HG02885 (cell line): ENCODE data around the gene CDHR2.
A peak's percentile ranks its signal among the peaks of the same experiment; 100 is the strongest.

Experiments used
- ATAC-seq: cut with Tn5 transposase; IDR thresholded peaks from one replicate; pipeline ENCODE4 v1.9.1; 2021; ENCODE audit warnings: mild to moderate bottlenecking; ENCODE audit not compliant: unreplicated experiment, poor library complexity

CDHR2 gene

DNA sequence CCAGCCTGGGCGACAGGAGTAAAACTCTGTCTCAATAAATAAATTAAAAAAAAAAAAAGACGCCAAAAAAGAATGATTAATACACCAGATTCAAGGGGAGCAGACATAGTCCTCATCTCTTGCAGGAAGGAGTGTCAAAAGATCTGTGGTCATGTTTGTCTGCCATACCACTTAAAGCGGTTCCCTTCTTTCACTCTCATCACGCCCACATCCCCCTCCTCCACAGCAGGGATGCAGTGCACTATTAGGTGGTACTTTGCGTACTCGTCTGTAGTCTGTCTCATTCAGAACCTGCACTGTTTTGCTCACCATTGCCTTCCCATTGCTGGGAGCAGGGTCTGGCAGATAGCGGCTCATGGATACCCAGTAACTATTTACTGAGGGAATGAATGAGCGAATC, 11.2 kb downstream of the CDHR2 start:
- ATAC-seq: no peak

DNA sequence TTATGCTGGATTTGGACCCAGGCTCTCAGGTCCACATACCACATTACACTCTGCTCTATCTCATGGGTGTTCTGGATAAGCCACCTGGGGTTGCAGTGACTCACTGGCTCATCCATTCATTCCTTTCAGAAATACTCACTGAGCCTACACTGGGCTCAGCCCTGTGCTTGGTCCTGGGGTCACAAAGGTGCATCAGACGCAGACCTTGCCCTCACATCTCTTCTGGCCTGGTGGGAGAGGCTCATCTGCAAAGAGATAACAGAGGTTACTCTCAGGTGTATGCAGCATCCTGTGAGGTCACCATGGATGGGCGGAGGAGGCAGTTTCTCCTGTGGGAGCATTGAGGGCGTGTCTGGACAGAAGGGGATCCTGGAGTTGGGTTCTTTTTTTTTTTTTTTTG, 12.1 kb downstream of the CDHR2 start:
- ATAC-seq: no peak

DNA sequence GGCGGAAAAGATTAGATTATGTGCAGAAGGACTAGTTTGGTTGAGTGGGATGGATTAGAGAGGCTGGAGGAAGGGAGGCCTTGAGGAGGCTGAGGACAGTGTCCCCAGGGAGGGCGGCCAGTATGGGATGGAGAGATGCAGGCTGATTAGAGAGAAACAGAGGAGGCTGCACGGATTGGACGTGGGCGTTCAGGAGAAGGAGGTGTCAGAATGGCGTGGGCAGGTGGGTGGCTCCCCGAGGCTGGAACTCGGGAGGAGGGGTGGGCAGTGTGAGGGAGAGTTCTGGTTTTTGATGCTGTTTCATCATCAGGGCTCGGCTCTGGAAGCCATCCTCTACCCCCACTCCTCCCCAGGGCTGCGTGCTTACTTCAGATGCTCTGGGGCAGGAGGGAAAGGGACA, 13.0 kb downstream of the CDHR2 start:
- ATAC-seq: no peak

DNA sequence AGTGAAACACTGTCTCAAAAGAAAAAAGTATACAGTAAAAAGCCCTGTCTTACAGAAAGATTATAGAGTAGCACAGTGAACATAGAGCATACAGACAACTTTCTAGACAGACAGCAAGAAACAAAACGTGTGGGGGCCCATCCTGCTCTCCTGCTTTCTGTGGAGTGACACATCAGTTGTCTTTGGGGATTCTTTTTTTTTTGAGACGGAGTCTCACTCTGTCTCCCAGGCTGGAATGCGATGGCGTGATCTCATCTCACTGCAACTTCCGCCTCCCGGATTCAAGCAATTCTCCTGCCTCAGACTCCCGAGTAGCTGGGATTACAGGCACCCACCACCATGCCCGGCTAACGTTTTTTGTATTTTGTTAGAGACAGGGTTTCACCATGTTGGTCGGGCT, 14.9 kb downstream of the CDHR2 start:
- ATAC-seq: no peak

DNA sequence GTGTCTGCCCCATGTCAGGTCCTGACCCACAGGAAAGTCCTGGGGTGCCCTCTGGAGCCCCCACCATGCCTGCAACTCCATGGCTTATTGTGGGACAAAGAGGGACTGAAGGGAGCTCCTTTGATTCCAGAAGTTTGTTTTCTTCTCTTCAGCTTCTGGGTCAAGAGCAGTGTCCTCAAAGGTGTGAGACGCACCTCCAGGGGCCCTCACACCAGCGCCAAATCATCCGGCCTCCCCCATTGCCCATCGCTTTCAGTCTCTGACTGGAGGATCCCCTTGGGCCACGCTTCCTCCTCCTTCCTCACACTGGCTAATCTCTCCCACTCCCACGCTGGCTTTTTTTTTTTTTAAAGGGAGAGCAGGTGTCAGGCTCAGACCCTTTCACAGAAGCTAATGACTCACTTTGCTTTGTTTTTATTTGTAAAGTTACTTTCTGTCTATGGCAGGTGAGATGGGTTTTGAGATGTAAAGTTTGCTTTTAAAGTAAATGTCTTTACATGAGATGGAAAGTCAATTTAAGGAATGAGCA, 16.7 kb downstream of the CDHR2 start:
- no peak for ATAC-seq

DNA sequence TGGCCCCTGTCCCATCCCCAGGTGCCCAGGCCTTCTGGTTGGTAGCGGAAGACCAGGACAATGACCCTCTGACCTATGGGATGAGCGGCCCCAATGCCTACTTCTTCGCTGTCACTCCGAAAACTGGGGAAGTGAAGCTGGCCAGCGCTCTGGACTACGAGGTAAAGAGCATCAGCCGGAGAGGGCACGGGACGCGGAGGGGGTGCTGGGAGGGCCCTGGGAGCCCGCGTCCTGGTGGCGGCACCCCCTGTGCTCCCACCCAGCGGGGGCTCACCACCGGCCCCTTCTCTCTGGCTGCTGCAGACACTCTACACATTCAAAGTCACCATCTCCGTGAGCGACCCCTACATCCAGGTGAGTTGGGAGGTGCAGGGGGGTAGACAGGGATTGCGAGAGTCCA, 19.5 kb downstream of the CDHR2 start:
- ATAC-seq: no peak

DNA sequence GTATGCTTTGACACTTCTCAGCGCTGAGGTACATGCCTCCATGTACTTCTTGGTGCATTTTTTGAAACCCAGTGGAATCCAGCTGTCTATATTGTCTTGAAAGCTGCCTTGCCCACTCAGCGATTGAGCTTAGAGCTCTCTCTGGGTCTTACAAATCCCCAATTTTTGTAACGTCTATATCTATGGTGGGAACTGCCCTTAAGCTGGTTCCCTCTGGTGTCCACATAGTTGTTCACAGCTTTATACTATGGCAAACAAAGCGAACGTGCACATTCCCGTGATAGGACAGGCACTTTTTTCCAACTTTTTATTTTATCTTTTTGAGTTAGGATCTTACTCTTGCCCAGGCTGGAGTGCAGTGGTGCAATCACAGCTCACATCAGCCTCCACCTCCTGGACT, 20.9 kb downstream of the CDHR2 start:
- no peak for ATAC-seq

DNA sequence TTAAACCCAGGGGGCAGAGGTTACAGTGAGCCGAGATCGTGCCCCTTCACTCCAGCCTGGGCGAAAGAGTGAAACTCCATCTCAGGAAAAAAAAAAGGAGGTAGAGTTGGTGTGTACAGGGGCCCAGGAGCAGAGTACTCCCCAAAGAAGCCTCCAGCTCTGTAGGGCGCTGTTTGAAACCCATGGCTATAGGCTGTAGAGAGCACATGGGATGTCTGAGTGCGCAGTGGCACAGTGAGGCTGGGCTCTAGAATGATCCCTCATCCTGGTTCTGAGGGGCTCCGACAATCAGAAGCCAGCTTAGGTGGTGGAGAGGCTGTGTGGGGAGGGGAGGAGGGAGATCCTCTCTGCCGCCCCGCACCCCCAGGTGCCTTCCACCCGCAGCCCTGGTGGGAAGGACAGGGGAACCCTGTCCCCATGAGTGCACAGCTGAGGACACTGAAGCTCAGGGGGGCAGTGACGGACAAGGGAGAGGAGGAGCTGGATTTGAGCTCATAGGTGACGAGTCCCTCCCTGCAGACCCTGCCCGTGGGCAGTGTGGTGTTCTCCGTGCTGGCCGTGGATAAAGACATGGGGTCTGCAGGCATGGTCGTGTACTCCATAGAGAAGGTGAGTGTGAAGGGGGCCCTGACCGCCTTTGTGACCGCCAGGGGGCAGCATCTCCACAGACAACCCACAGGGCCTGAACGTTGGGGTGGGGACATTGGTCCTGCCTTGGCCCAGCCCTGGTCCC, 24.6 kb downstream of the CDHR2 start:
- peak; percentile 58 for ATAC-seq

DNA sequence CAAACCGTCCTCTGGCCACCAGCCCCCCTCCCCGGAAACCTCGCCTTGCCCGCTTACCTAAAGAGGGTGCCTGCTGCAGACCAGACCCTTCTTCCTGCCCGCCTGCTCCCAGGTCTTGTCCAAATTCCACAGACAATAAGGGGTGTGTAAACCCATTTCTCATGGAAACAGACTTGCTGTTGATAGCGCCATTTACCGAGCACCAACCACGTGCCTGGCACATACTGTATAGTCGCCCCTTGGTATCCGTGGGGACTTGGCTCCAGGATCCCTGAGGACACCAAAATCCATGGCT, 25.1 kb downstream of the CDHR2 start:
- no peak for ATAC-seq

DNA sequence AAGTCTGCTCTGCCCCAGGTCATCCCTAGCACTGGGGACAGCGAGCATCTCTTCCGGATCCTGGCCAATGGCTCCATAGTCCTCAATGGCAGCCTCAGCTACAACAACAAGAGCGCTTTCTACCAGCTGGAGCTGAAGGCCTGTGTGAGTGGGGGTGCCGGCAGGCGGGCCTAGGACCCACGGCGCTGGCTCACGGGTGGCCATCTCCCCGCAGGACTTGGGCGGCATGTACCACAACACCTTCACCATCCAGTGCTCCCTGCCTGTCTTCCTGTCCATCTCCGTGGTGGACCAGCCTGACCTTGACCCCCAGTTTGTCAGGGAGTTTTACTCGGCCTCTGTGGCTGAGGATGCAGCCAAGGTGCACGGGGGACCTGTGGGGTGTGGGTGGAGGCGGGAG, 25.9 kb downstream of the CDHR2 start:
- no peak for ATAC-seq

DNA sequence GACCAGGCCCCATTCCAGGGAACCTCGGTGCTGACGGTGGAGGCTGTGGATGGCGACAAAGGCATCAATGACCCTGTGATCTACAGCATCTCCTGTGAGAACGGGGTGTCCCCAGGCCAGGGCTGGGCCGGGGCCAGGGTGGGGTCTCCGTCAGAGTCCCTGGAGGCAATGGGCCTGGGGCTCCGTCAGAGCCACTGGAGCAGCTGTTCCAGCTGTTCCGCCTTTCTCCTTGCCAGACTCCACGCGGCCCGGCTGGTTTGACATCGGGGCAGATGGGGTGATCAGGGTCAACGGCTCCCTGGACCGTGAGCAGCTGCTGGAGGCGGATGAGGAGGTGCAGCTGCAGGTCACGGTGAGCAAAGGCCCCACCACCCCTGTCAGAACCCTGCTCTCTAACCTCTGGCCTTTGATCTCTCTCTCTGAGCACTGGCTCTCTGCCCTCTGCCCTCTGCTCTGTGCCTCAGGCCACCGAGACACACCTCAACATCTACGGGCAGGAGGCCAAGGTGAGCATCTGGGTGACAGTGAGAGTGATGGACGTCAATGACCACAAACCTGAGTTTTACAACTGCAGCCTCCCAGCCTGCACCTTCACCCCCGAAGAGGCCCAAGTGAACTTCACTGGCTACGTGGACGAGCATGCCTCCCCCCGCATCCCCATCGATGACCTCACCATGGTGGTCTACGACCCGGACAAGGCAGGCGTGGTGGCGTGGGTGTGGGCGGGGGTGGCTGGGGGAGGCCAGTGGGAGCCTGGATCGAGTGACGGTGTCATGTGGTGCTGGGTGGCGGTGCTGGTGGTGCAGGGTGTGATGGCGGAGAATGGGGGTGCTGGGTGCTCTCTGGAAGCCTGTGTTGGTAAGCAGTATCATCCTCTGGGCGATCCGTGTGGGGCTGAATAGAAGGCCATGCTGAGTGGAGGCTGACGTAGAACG, 26.6 kb downstream of the CDHR2 start:
- no peak for ATAC-seq

DNA sequence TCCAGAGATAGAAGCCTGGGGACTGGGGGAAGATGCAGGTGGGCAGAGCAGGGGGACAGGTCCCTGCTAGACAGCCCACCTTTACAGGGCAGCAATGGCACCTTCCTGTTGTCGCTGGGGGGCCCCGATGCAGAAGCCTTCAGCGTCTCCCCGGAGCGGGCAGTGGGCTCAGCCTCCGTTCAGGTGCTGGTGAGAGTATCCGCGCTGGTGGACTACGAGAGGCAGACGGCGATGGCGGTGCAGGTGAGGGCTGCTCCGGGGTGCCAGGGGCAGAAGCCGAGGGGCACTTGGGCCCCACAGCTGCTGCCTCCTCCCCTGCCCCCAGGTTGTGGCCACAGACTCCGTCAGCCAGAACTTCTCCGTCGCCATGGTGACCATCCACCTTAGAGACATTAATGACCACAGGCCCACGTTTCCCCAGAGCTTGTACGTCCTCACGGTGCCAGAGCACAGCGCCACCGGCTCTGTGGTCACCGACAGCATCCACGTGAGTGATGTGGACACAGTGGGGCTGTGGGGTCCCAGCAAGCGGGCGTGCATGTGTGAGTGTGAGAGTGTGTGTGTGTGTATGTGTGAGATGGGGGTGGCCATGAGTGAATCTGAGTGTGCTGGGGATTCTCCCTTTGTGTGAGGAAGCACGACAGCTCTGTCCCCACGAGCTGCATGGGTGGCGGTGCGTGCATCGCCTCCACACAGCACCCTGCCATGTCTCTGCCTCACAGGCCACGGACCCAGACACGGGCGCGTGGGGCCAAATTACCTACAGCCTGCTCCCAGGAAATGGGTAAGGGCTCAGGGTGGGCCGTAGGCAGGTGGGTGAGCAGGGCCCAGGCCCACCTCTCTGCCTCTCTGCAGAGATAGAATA, 28.4 kb downstream of the CDHR2 start:
- ATAC-seq: no peak

DNA sequence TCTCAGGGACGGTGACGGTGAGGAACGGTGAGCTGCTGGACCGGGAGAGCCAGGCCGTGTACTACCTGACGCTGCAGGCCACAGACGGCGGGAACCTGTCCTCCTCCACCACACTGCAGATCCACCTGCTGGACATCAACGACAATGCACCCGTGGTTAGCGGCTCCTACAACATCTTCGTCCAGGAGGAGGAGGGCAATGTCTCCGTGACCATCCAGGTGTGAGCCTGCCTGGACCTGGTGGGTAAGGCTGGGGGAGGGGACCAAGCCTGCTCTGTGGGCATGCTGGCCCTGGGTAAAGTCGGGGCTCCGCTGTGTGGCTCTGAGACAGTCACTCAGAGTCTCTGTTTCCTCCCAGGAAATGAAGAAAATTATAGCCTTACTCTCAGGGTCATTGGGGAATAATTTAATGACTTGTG, 29.3 kb downstream of the CDHR2 start:
- ATAC-seq: no peak

DNA sequence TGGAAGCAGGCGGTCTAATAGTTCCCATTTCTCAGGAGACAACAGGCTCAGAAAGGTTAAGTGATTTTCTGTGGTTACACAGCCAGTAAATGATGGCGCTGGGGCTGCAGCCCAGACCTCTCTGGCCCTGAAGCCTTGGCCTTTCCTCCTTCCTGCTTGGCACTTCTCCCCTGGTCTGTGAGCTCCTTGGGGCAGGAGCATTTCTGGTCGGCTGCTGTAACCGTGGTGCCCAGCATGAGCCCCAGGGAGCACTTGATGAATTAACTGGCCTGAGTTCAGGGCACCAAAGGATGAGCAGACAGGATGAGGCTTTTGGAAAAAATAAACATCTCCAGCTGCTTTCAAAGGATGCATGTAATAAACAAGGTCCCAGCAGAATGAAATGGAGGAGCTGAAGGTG, 30.2 kb downstream of the CDHR2 start:
- no peak for ATAC-seq

DNA sequence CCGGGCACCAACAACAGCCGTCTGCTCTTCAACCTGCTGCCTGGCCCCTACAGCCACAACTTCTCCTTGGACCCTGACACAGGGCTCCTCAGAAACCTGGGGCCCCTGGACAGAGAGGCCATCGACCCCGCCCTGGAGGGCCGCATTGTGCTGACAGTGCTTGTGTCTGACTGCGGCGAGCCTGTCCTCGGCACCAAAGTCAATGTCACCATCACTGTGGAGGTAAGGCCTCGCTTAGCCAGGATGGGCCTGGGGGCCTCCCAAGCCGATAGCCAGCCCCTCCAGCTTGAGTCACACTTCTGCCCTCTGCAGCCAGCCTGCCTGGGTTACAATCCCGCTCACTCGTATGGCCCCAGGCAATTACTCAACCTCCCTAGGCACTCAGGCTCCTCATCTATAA, 32.2 kb downstream of the CDHR2 start:
- no peak for ATAC-seq

DNA sequence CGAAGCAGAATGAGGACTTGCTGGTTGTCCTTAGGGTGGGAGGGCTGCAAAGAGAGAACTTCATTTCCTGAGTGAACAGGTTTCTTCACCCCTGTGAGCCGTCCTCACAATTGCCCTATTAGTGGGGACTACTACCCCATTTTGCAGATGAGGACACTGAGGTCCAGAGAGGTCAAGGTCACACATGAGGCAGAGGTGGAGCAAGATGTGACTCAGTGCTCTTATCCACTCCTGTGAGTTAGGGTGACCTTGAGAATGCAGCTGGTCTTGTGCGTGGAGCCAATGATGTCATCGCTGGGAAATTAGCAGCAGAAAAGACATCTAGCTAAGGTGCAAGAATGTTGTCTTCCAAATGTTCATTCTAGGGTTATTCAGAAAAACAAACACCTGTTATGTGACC, 33.9 kb downstream of the CDHR2 start:
- no peak for ATAC-seq

DNA sequence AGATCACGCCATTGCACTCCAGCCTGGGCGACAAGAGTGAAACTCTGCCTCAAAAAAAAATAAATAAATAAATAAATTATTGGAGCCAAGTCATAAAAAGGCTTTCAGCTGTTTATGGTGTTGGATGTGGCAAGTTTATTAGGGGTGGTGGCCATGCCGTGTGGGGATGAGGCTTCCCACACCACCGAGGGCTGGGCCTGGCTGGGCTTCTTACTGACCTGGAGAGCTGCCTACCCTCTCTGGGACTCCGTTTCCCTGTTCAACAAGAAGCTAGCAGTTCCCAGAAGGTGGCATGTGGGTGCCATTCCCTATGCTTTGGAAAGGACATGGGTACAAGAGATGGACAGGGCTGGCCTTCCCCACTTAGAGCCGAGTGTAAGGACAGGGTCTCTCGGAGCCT, 38.3 kb downstream of the CDHR2 start:
- ATAC-seq: no peak

DNA sequence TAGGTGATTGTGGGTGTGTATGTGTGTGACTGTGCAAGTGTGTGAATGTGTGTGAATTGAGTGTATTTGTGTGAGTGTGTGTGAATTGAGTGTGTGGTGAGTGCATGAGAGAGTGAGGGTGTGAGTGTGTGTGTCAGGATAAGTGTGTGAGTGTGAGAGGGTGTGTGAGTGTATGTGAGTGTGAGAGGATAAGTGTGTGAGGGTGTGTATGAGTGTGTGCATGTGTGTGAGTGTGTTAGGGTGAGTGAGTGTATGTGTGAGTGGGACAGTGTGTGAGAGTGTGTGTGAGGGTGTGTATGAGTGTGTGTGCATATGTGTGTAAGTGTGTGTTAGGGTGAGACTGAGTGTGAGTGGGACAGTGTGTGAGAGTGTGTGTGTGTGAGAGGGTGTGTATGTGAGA, 39.2 kb downstream of the CDHR2 start:
- ATAC-seq: no peak

DNA sequence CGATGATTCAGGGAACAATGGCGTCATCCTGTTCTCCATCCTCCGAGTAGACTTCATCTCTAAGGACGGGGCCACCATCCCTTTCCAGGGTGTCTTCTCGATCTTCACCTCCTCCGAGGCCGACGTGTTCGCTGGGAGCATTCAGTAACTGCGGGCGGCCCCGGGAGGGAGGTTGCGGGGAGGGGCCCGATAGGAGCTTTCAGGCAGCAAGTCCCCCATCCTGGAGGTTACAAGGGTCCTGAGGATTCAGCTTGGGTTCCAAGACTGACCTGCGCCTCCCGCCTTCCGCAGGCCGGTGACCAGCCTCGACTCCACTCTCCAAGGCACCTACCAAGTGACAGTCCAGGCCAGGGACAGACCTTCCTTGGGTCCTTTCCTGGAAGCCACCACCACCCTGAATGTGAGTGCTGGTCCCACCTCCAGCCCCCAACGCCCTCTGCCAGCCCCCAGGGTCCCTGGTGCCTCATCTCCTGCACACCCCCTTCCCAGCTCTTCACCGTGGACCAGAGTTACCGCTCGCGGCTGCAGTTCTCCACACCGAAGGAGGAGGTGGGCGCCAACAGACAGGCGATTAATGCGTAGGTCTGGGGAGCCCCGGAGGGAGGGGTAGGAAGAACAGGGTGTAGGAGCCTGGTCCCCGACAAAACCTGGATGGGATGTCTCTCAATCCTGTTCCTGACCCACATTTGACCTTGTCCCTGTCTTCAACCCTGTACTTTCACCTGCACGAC, 40.1 kb downstream of the CDHR2 start:
- ATAC-seq: no peak
